ENCODE data around the gene VAMP1. TPM values are rescaled to one million over a fixed set of nuclear protein-coding genes. Genes with fewer than 3 reads are reported as not detected.
A peak's percentile ranks its signal among the peaks of the same experiment; 100 is the strongest.

The VAMP1 gene
- total and polyA plus RNA-seq, 2 of the 13 experiments (the other 11 are each of a cell fraction or from before 2014, with no cell fraction given) = 2.5 to 7.4 TPM

DNA sequence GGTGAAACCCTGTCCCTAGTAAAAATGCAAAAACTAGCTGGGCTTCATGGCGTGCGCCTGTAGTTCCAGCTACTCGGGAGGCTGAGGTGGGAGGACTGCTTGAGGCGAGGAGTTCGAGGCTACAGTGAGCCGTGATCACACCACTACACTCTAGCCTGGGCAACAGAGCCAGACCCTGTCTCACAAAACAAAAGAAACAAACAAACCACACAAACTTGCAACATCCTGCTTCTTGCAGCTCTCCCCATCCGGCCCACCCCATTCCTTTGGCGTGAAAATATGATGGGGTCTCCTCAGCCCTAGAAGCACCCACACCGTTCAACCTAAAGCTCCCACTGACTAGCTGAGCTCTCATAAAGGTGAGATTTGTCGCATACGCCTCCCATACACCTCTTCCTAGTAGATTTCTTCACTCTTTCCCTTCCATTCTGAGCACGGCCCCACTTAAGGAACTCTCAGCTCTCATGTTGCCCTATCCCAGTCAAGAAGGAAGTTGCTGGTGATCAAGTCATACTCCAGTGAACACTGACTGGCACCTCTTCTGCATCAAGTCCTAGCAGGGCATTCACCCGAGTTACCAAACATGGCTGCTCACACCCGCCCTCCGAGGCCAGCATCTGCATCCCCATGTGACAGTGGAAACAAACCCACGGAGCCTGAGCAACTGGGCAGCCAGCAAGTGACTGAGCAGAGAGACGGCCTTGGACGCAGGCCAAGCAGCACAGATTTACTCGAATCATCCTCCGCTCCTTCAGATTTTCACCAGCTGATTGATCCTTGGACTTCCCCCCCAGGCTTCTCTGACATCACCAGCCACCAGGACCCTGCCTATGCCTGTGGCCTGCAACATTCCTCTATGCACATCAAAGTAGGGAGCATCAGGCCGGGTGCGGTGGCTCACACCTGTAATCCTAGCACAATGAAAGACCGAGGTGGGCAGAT lies 44.6 kb downstream of the VAMP1 start (continued):
- TF ChIP-seq GATAD2A (CRISPR knock-in tag; IDR thresholded peaks at IDR 0.05) (no peak), HOXA7 (CRISPR knock-in tag; IDR thresholded peaks at IDR 0.05) (no peak), ERF (CRISPR knock-in tag; IDR thresholded peaks at IDR 0.05) (no peak), RXRA (CRISPR knock-in tag; IDR thresholded peaks at IDR 0.05) (no peak), SCMH1 (CRISPR knock-in tag; IDR thresholded peaks at IDR 0.05; ENCODE audit: borderline replicate concordance) (no peak), ZSCAN22 (CRISPR knock-in tag; IDR thresholded peaks at IDR 0.05) (no peak), HOXA3 (CRISPR knock-in tag; IDR thresholded peaks at IDR 0.05) (0 out of 2 replicates have a peak, but pooled peaks have one; percentile 8), IKZF1 (IDR thresholded peaks at IDR 0.05) (no peak), SRSF4 (IDR thresholded peaks at IDR 0.05; ENCODE audit: low read depth, low read length, poor library complexity, severe bottlenecking) (no peak), ZNF329 (CRISPR knock-in tag; IDR thresholded peaks at IDR 0.05; ENCODE audit: low read depth) (no peak), ETV6 (CRISPR knock-in tag; conservative IDR thresholded peaks at IDR 0.05) (no peak), KDM2A (CRISPR knock-in tag; IDR thresholded peaks at IDR 0.05; ENCODE audit: borderline replicate concordance, low read depth) (peak; percentile 35; the same call in 1 of the 2 replicates), NR2F6 (IDR thresholded peaks at IDR 0.05) (no peak), NR2F6 (CRISPR knock-in tag; IDR thresholded peaks at IDR 0.05) (no peak), BRD4 (CRISPR knock-in tag; IDR thresholded peaks at IDR 0.05) (no peak), SP140L (CRISPR knock-in tag; IDR thresholded peaks at IDR 0.05; ENCODE audit: borderline replicate concordance) (no peak)
- TF ChIP-seq, protein P1, sequence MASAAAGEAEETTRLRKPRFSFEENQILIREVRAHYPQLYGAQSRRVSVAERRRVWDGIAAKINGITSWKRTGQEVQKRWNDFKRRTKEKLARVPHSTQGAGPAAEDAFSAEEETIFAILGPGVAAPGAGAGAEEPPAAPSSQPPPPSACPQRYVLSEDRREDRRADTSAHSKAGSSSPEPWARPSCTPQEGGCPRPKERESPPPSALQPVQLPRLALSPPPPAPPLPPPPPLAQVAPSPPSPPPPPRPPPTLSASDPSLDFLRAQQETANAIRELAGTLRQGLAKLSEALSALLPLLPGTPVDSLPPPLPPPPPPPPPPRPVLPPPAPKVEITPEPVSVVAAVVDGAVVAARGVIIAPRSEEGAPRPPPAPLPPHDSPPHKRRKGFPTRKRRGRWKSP (CRISPR knock-in tag; IDR thresholded peaks at IDR 0.05) = 0 out of 2 replicates have a peak, but pooled peaks have one; percentile 26
- TF ChIP-seq, protein P2, sequence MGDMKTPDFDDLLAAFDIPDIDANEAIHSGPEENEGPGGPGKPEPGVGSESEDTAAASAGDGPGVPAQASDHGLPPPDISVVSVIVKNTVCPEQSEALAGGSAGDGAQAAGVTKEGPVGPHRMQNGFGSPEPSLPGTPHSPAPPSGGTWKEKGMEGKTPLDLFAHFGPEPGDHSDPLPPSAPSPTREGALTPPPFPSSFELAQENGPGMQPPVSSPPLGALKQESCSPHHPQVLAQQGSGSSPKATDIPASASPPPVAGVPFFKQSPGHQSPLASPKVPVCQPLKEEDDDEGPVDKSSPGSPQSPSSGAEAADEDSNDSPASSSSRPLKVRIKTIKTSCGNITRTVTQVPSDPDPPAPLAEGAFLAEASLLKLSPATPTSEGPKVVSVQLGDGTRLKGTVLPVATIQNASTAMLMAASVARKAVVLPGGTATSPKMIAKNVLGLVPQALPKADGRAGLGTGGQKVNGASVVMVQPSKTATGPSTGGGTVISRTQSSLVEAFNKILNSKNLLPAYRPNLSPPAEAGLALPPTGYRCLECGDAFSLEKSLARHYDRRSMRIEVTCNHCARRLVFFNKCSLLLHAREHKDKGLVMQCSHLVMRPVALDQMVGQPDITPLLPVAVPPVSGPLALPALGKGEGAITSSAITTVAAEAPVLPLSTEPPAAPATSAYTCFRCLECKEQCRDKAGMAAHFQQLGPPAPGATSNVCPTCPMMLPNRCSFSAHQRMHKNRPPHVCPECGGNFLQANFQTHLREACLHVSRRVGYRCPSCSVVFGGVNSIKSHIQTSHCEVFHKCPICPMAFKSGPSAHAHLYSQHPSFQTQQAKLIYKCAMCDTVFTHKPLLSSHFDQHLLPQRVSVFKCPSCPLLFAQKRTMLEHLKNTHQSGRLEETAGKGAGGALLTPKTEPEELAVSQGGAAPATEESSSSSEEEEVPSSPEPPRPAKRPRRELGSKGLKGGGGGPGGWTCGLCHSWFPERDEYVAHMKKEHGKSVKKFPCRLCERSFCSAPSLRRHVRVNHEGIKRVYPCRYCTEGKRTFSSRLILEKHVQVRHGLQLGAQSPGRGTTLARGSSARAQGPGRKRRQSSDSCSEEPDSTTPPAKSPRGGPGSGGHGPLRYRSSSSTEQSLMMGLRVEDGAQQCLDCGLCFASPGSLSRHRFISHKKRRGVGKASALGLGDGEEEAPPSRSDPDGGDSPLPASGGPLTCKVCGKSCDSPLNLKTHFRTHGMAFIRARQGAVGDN (CRISPR knock-in tag; IDR thresholded peaks at IDR 0.05) = peak; percentile 62
- TF ChIP-seq, protein P3, sequence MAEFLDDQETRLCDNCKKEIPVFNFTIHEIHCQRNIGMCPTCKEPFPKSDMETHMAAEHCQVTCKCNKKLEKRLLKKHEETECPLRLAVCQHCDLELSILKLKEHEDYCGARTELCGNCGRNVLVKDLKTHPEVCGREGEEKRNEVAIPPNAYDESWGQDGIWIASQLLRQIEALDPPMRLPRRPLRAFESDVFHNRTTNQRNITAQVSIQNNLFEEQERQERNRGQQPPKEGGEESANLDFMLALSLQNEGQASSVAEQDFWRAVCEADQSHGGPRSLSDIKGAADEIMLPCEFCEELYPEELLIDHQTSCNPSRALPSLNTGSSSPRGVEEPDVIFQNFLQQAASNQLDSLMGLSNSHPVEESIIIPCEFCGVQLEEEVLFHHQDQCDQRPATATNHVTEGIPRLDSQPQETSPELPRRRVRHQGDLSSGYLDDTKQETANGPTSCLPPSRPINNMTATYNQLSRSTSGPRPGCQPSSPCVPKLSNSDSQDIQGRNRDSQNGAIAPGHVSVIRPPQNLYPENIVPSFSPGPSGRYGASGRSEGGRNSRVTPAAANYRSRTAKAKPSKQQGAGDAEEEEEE (CRISPR knock-in tag; IDR thresholded peaks at IDR 0.05; ENCODE audit: borderline replicate concordance) = no peak
- TF ChIP-seq, protein P4, sequence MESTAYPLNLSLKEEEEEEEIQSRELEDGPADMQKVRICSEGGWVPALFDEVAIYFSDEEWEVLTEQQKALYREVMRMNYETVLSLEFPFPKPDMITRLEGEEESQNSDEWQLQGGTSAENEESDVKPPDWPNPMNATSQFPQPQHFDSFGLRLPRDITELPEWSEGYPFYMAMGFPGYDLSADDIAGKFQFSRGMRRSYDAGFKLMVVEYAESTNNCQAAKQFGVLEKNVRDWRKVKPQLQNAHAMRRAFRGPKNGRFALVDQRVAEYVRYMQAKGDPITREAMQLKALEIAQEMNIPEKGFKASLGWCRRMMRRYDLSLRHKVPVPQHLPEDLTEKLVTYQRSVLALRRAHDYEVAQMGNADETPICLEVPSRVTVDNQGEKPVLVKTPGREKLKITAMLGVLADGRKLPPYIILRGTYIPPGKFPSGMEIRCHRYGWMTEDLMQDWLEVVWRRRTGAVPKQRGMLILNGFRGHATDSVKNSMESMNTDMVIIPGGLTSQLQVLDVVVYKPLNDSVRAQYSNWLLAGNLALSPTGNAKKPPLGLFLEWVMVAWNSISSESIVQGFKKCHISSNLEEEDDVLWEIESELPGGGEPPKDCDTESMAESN (CRISPR knock-in tag; conservative IDR thresholded peaks at IDR 0.05) = no peak
- TF ChIP-seq, protein P5, sequence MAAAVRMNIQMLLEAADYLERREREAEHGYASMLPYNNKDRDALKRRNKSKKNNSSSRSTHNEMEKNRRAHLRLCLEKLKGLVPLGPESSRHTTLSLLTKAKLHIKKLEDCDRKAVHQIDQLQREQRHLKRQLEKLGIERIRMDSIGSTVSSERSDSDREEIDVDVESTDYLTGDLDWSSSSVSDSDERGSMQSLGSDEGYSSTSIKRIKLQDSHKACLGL (CRISPR knock-in tag; IDR thresholded peaks at IDR 0.05) = no peak
